GM21737 (cell line): ENCODE results near the gene YPEL2.
"Not testable (repeated sequence)": the region's sequence is repeated elsewhere in the genome, so short reads cannot be mapped to it uniquely, and the experiment has no call there.

ENCODE experiments used
- ATAC-seq: cut with Tn5 transposase; IDR thresholded peaks from one replicate; pipeline ENCODE4 v1.9.1; 2021; ENCODE audit warnings: mild to moderate bottlenecking, moderate library complexity; ENCODE audit not compliant: unreplicated experiment

YPEL2 gene

DNA sequence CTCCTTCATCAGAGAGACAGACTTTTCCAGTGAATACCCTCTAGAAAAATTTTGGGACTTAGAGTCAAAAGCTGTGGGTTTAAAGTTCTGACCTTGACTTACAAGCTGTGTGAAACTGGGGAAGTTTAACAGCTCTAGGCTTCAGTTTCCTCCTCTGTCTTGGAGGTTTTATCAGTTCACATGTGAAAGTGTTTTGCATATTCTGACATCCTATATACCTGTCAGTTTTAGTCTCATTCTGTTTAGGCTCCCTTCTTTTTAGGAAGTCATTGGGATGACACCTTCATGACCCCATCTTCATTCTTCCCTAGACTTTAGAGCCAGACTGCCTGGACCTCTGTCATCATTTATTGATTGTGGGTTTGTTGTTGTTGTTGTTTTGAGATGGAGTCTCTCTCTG, 44.4 kb downstream of the YPEL2 start:
- peak; percentile 46 for ATAC-seq

DNA sequence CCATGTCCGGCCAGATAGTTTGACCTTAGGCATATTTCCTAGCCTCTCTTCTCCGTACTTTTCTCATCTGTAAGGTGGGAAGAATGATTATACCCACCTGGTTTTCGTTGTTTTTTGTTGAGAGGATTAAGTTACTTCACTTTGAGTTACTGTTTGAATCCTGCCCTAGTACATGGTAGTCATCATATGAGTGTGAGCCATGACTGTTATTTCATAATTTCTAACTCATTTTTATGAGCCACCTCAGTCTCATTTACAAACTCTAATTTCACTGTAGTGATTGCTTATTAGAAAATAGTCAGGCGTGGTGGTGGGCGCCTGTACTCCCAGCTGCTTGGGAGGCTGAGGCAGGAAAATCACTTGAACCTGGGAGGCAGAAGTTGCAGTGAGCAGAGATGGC, 45.1 kb downstream of the YPEL2 start:
- ATAC-seq: no peak

DNA sequence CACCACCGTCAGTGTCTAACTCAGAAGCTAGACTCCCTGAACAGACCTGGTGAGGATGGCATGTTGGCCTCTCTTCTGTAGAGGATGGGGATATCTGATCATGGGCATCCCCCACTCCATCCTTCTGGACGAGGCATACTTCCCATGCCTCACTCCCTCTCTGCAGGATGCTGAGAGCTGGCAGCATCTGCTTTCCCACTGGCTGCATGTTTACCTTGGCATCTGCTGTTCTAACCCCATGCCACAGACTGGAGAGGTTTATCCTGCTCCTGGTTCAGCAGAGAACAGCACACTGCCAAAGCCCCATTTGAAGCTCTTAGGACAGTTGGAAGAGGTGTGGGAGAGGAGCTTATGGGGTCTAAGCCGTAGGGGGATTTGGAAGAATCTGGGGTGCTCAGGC, 46.0 kb downstream of the YPEL2 start:
- no peak for ATAC-seq

DNA sequence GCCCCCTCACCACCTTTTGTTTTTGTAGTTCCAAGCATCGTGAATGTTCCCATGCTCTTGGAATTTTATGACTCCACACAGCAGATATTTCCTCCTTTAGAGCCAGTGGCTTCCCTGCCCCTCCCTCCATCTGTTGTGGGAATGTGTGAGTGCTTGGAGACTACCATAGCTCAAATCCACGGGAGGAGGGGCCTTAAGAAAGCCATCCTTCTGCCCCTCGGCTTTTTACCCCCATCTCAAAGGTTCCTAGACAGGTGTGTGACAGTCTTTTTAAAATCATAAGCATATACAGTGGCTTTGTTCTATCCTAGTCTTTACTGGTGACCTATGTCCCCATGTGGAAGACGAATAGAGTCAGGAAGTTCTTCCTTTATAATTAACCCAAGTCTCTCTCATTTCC, 47.2 kb downstream of the YPEL2 start:
- no peak for ATAC-seq

GRCh38 chr17:59380474-59380873, 49.0 kb downstream of the YPEL2 start:
- ATAC-seq: no peak

DNA sequence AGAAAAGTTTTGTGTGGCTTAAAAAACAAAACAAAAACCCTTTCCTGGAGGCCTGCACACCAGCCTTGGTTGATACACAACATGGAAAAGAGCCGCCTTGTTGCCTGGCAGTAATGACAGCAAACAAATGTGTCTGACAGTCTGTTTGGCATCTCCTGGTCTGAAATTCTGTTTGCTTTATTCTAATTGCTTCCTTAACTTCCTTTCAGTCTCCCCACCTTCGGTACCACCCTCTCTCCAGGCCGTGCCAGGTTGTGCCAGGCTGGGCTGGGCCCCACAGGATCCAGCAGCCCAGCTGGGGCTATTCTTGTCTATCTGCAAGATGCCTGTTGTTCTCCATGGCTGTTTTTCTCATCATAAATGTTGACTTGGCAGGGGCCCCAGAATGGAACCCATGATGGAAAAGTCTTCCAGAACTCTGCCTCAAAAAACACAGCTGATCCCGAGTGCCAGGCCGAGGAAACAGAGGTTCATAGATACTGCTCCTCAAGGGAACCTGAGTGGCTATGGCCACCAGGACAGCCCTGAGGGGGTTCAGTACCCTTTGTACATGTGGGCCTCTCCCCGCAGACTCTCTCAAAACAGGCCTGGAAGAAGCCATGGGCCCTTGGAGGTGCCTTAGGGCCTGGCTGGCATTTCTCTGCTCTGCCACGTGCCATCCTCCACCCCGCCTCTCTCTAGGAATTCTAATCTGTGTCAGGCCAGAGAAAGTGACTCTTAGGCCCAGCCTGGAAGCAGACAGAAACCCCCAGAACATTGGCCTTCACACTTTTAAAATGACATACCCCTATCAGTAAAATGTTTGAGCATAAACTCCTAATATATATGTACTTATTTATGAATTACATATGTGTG, 50.5 kb downstream of the YPEL2 start:
- ATAC-seq: no peak

DNA sequence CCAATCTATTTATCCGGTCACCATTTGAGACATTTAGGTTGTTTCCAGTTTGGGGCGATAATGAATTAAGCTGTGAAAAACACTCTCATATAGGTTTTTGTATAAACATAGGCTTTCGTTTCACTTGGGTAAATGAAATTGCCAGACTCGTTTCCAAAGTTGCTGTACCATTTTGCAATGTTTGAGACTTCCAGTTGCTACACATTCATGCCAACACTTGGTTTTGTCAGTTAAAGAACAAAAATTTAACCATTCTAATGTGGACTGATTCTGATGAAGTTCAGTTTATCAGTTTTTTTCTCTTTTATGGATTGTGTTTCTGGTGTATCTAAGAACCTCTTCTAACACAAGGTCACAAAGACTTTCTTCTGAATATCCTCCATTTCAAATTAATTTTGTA, 52.4 kb downstream of the YPEL2 start:
- ATAC-seq: no peak

GRCh38 chr17:59387351-59388068, 56.1 kb downstream of the YPEL2 start:
- no peak for ATAC-seq

GRCh38 chr17:59388069-59388556, 56.7 kb downstream of the YPEL2 start:
- ATAC-seq: no peak

DNA sequence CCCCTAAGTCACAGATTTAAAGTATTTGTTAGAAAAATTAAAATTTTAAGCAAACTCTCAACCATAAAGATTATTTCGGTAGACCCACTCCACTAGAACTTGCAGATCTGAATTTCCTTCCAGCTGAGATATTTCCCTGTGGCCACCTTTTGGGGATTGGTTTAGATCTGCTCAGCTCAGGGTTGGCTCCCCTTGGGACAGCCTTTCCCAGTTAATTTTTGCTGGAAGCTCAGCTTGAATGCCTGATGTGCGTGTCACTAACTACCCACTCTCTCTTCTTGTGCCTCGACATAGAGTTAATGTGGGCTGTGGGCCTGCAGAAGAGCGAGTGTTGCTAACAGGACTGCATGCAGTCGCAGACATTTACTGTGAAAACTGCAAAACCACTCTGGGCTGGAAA, 57.6 kb downstream of the YPEL2 start:
- no peak for ATAC-seq

DNA sequence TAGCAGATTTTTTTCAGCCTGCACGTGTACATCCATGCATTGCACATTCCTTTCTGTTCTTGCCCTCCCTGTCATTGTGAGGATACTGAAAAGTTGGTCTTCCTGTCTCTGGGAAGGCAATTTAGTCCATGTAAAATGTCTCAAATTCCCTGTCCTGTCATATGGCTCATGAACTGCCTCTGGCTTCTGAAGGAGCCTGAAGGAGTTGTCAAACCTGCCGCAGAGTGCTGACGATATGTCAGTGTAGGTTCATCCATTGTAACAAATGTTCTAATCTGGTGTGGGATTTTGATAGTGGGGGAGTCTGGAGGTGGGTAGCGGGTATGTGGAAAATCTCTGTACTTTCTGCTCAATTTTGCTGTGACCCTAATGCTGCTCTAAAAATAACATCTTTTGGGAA, 59.6 kb downstream of the YPEL2 start:
- no peak for ATAC-seq

- ATAC-seq: no peak
These were observed 61.7 kb downstream of the YPEL2 start for GRCh38 chr17:59392973-59393679.

GRCh38 chr17:59393742-59394410, 62.4 kb downstream of the YPEL2 start:
- not testable (repeated sequence) for ATAC-seq

- ATAC-seq: no peak
These were observed 64.8 kb downstream of the YPEL2 start for GRCh38 chr17:59396134-59396826.

GRCh38 chr17:59397316-59398073, 66.0 kb downstream of the YPEL2 start:
- no peak for ATAC-seq

- no peak for ATAC-seq
These were observed 68.5 kb downstream of the YPEL2 start for GRCh38 chr17:59399914-59400313.

DNA sequence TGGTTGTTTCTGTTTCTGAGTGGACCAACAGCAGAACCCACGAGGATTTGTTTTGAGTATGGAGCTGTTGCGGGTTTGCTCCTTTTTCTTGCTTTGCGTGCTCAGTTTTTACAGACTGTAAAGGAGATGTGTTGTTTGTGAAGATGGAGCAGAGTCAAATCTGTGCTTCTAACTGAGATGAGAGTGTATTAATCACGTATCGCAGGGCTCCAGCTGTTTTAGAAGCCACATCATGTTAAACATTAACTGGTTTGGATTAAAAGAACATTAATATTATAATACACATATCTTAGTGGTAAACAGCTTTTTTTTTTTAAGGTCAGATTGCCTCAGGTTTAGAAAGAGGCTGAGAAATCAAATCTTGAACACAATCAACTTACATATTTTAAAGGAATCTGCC, 69.4 kb downstream of the YPEL2 start:
- ATAC-seq: no peak

DNA sequence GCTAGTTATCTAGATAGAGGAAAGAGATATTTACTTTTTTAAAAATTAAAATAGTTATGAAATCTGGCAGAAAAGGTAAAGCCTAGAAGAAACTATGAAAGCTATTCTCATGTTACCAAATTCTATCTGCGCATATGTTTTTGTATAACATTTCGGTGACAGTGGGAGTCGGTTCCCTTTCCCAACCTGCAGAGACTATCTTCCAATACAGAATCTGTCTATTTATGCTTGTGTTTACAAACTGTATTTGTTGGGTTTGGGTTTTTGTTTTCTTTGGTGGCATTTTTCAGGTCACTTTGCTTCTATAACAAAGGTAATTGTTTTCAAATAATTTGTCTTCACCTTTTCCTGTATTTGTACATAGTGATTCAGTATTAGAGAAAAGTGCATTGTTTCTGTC, 69.8 kb downstream of the YPEL2 start:
- no peak for ATAC-seq

- no peak for ATAC-seq
These were observed 70.3 kb downstream of the YPEL2 start for GRCh38 chr17:59401725-59402124.

GRCh38 chr17:59402760-59403159, 71.3 kb downstream of the YPEL2 start:
- no peak for ATAC-seq
